Stimulated activated CD4-positive, alpha-beta T cell treated with anti-CD3 and anti-CD28 coated beads, Interleukin-1b, Interleukin-23, amount 100 ng/mL, for 48 hours (primary cell): Measurements from ENCODE around the gene SETD3.
"Not testable (repeated sequence)": the region's sequence is repeated elsewhere in the genome, so short reads cannot be mapped to it uniquely, and the experiment has no call there.

Experiments
- DNase-seq: peaks from one replicate; pipeline ENCODE4 v3.0.0-alpha.2; 2020

The SETD3 gene

GRCh38 chr14:99354166-99354875 lies 126.3 kb downstream of the SETD3 start:
- no peak for DNase-seq

DNA sequence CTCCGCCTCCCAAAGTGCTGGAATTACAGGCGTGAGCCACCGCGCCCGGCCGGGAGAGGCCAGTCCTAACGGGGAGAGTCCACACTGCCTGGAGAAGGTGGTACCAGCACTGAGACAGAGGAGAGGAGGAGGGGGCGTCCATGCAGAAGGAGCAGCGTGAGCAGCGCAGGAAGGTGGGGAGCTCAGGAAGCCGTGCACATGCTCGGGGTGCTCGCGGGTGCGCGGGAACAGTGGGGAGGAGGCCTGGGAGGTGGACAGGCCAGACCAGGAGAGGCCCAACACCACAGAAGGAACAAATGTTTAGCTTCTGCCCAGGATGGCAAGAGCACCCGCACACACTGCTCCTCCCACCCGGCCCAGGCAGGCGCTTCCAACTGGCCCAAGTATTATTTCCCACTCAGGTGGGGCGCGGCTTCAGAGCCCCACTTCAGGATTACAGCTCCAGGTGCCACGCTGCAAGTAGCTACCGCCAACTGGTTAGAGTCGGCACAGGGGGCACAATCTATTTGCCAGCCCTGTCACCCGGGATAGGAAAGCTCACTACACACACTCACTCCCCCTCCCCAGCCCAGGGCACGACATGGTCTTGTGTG lies 127.9 kb downstream of the SETD3 start:
- DNase-seq, result no peak

- no peak for DNase-seq
Measured at GRCh38 chr14:99351166-99352007, 129.3 kb downstream of the SETD3 start.

DNA sequence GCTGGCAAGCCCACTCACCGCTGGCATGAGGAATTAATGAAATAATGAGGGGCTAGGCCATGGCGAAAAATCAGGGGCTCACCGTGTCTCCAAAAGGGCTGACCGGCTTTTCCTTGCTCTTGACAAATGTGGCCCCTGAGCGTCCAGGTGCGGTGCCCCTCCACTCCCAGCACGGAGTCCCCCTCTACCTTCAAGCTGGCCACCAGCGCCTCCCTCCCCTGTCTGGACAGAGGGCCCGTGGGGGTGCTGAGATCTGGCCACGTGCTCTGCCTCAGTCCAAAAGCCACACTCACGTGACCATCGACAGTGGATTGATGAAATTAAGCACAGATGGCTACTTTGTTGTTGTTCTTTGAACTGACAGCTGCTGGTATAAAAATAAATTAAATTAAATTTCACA lies 129.9 kb downstream of the SETD3 start:
- DNase-seq, result no peak

- no peak for DNase-seq
Measured at GRCh38 chr14:99349721-99350495, 130.8 kb downstream of the SETD3 start.

GRCh38 chr14:99348816-99349614 lies 131.6 kb downstream of the SETD3 start:
- no peak for DNase-seq

GRCh38 chr14:99348231-99348630 lies 132.4 kb downstream of the SETD3 start:
- DNase-seq, result not testable (repeated sequence)
